ENCODE measurements around the gene AP3S1. TPM values are rescaled to one million over a fixed set of nuclear protein-coding genes. Genes with fewer than 3 reads are reported as not detected.

AP3S1 gene
- total RNA-seq, 1 donor from 2014 or later = 157 TPM

DNA sequence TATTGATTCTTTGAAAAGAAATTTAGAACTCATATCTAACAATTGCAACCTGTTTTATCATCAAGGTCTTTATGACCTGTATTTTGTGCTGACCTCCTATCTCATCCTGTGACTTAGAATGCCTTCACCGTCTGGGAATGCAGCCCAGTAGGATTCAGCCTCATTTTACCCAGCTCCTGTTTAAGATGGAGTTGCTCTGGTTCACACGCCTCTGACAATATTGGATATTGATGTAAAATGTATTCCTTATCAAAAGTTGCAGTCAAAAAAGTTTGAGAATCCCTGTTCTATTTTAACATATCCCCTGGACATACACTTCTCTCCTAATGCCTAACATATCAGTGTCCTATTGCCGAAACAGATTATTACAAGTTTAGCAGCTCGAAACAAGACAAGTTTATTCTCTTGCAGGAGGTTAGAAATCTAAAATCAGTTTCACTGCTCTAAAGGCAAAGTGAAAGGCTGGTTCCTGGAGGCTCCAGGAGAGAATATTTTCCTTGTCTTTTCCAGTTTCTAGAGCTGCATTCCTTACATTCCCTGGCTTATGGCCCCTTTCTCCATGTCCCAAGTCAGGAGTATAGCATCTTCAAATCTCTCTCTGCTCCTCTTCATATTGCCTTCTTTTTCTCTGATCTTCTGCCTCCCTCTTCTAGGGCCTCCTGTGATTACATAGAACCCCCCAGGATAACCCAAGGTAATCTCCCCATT lies 89.0 kb downstream of the AP3S1 start:
- Histone ChIP-seq H3K9me3 (ENCODE audit: low read depth) (no peaks in the 10 kb centered on the region), H3K27me3 (no peaks in the 10 kb centered on the region), H3K4me2 (no peak overlapping the region), H2AFZ (replicated peaks) (no peak overlapping the region), H3K36me3 (no peaks in the 10 kb centered on the region), H3K79me2 (ENCODE audit: low read depth) (no peaks in the 10 kb centered on the region), H3K27ac (no peak overlapping the region), H3K9ac (no peak overlapping the region), H3K4me1 (no peaks in the 10 kb centered on the region), H3K4me3 (no peak overlapping the region), H4K20me1 (ENCODE audit: low read depth) (no peaks in the 10 kb centered on the region), H3F3A (ENCODE audit: low read depth) (no peaks in the 10 kb centered on the region)
- no peak for TF ChIP-seq EZH2phosphoT487 (IDR thresholded peaks at IDR 0.05)
- TF ChIP-seq, protein P1, sequence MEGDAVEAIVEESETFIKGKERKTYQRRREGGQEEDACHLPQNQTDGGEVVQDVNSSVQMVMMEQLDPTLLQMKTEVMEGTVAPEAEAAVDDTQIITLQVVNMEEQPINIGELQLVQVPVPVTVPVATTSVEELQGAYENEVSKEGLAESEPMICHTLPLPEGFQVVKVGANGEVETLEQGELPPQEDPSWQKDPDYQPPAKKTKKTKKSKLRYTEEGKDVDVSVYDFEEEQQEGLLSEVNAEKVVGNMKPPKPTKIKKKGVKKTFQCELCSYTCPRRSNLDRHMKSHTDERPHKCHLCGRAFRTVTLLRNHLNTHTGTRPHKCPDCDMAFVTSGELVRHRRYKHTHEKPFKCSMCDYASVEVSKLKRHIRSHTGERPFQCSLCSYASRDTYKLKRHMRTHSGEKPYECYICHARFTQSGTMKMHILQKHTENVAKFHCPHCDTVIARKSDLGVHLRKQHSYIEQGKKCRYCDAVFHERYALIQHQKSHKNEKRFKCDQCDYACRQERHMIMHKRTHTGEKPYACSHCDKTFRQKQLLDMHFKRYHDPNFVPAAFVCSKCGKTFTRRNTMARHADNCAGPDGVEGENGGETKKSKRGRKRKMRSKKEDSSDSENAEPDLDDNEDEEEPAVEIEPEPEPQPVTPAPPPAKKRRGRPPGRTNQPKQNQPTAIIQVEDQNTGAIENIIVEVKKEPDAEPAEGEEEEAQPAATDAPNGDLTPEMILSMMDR (IDR thresholded peaks at IDR 0.05) = no peak
- no peak for TF ChIP-seq EZH2 (IDR thresholded peaks at IDR 0.05)
- H3K27me3 Mint-ChIP-seq (ENCODE audit: insufficient read depth, low read depth) = no peaks in the 10 kb centered on the region
- no peaks in the 10 kb centered on the region for H3K9me3 Mint-ChIP-seq
- no peaks in the 10 kb centered on the region for H3K36me3 Mint-ChIP-seq
- no peaks in the 10 kb centered on the region for H3K4me1 Mint-ChIP-seq
- no peak overlapping the region for H3K4me3 Mint-ChIP-seq
- no peak overlapping the region for H3K27ac Mint-ChIP-seq
- no peak for DNase-seq (ENCODE audit: low spot score)

GRCh38 chr5:115932991-115933390 lies 91.3 kb downstream of the AP3S1 start:
- no peaks in the 10 kb centered on the region for H3K9me3 Mint-ChIP-seq
- no peak overlapping the region for H3K4me3 ChIP-seq

GRCh38 chr5:115934388-115934974 lies 92.7 kb downstream of the AP3S1 start:
- Mint-ChIP-seq H3K9me3 (no peaks in the 10 kb centered on the region), H3K27me3 (ENCODE audit: insufficient read depth, low read depth) (no peaks in the 10 kb centered on the region), H3K4me1 (peaks cover 9% of the 10 kb centered on the region), H3K27ac (no peak overlapping the region), H3K36me3 (no peaks in the 10 kb centered on the region), H3K4me3 (no peak overlapping the region)
- no peak overlapping the region for H2AFZ ChIP-seq (replicated peaks)
- no peak overlapping the region for H3K4me3 ChIP-seq
- no peaks in the 10 kb centered on the region for H3K36me3 ChIP-seq
- no peak overlapping the region for H3K4me2 ChIP-seq
- no peaks in the 10 kb centered on the region for H3K79me2 ChIP-seq (ENCODE audit: low read depth)
- no peak for DNase-seq (ENCODE audit: low spot score)
- no peak overlapping the region for H3K27ac ChIP-seq
- H3K9ac ChIP-seq = no peak overlapping the region
- TF ChIP-seq EZH2 (IDR thresholded peaks at IDR 0.05) (no peak), EZH2phosphoT487 (IDR thresholded peaks at IDR 0.05) (no peak)
- TF ChIP-seq, protein P1 (IDR thresholded peaks at IDR 0.05) = no peak
- no peaks in the 10 kb centered on the region for H4K20me1 ChIP-seq (ENCODE audit: low read depth)
- peaks cover 11% of the 10 kb centered on the region for H3K4me1 ChIP-seq
- H3K9me3 ChIP-seq (ENCODE audit: low read depth) = no peaks in the 10 kb centered on the region
- no peaks in the 10 kb centered on the region for H3K27me3 ChIP-seq
- H3F3A ChIP-seq (ENCODE audit: low read depth) = no peaks in the 10 kb centered on the region

More at GRCh38 chr5:115932991-115933390, 91.3 kb downstream of the AP3S1 start:
- no peaks in the 10 kb centered on the region for H3F3A ChIP-seq (ENCODE audit: low read depth)
- Mint-ChIP-seq H3K4me3 (no peak overlapping the region), H3K4me1 (no peaks in the 10 kb centered on the region), H3K36me3 (no peaks in the 10 kb centered on the region), H3K27me3 (ENCODE audit: insufficient read depth, low read depth) (no peaks in the 10 kb centered on the region), H3K27ac (no peak overlapping the region)
- H4K20me1 ChIP-seq (ENCODE audit: low read depth) = no peaks in the 10 kb centered on the region
- H3K4me1 ChIP-seq = no peaks in the 10 kb centered on the region
- no peaks in the 10 kb centered on the region for H3K79me2 ChIP-seq (ENCODE audit: low read depth)
- no peak for DNase-seq (ENCODE audit: low spot score)
- H3K9ac ChIP-seq = no peak overlapping the region
- H3K4me2 ChIP-seq = no peak overlapping the region
- H3K9me3 ChIP-seq (ENCODE audit: low read depth) = no peaks in the 10 kb centered on the region
- H3K27ac ChIP-seq = no peak overlapping the region
- no peaks in the 10 kb centered on the region for H3K36me3 ChIP-seq
- H2AFZ ChIP-seq (replicated peaks) = no peak overlapping the region
- H3K27me3 ChIP-seq = no peaks in the 10 kb centered on the region
- TF ChIP-seq EZH2 (IDR thresholded peaks at IDR 0.05) (no peak), EZH2phosphoT487 (IDR thresholded peaks at IDR 0.05) (no peak)
- TF ChIP-seq, protein P1 (IDR thresholded peaks at IDR 0.05) = no peak
